Hematopoietic multipotent progenitor cell (in vitro differentiated cells): ENCODE results near the gene INVS. TPM values are rescaled to one million over a fixed set of nuclear protein-coding genes. Genes with fewer than 3 reads are reported as not detected.
"Not testable (repeated sequence)": the region's sequence is repeated elsewhere in the genome, so short reads cannot be mapped to it uniquely, and the experiment has no call there.

Experiments used
- DNase-seq, 3 donors: peaks; one replicate each; pipeline ENCODE4 v3.0.0-alpha.2; 2011 to 2015; ENCODE audit warnings: low read depth in 2 of 3, low spot score in 2 of 3
- total RNA-seq: library from RNA; depleted of rRNA; stranded (reverse); fragments of >200 nt; gene quantifications from one replicate; pipeline ENCODE4 v1.2.3, GENCODE V29; 2012

Gene INVS
- total RNA-seq, 1 donor: 23.4 TPM

DNA sequence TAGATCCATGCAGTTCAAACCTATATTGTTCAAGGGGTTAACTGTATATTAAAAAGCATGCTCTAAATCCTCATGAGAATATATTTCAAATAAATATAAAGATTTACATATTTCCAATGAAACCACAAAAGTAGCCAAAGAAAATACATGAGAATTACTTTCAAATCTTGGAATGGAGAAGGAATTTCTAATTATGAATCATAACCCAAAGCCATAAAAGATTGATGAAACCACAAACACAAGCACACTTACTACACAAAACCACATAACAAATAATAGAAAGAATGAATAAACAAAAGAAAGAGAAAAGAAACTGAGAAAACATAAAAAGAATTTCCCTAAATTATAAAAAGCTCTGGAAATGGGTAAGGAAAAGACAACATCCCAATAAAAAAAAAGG is 16.3 kb upstream of the INVS start:
- DNase-seq: no peak

DNA sequence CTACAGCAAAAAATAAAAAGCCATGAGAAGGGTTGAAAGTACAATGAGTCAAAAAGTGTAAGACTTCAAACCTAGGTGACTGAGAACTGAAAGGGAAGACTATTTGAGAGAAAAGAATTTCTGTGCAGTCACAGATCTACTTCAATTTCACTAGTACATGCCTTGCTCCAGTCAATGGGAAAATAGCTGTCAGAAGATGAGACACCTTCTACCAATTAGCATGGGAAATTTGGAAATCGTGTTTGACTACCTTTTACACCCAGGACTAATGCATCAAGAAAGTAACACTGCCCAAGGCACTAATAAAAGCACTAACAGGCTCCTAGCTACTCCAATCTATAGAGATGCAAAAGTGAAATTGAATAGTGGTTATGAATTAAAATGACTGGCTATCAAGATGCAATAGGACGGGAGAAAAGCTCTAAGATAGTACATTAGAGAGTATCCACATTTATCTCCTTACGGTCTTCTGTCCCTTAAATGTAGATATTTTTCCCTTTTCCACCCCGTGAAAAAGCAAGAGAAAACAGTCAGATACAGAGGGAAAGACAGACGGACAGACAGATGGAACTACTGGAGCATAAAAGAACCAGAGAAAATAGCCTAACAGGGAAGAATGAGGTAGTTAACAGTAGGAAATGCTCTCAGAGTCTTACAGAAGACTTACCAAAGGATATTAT is 15.5 kb upstream of the INVS start:
- DNase-seq: no peak

DNA sequence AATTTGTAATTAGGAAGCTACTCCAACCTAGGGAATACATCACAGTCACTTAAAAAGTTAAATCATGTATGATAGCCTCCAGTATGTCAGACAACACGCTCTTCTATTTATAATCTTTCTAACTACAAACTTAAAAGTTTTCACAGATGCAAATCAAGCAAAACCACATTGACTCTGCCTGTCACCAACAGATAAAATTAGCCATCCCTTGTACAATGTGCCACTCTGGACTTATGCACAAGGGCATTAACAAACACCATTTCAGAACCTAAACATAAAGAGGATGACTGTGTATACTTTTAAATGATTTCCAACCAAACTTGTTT is 15.0 kb upstream of the INVS start:
- DNase-seq: peak in 1 of 3 donors; percentile 23

DNA sequence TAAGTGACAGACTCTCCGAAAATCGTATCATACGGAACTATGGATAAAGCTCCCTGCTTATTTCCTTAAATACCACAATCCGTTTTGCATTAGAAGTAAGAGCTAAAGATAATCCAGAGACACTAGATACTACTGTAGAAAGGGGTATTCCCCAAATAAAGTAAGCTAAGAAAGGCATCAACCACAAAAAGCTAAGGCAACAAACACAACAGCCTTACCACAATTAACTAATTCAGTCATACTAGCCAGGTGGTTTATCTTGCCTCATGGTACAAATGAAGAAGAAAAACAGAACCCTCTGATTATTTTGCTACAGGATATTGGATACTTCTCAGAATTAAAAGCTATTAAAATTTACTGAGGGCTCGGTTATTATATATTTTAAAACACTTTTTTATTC is 14.3 kb upstream of the INVS start:
- peak in 1 of 3 donors; percentile 46 for DNase-seq

DNA sequence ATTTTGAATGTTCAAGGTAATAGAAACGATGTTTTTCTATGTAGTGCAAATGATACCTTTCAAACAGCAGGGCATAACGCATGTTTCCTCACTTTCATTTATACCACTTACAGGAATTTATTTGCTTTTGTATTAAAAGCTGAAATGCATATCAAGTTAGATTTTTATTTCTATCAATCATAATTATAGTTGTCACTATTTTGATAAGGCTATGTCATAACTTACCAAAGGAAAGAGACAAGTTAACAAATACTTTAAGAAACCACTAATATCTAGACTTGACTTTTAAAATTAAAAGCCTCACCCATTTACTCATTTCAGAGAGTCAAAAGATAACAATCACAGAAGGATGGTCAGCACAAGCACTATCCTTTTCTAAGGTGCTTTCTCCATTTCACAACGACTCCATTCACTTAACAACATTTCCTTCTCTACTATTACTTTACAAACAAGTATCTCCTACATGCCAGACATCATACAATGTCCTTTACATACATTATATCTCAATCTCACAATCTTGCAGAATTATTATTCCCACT is 12.9 kb upstream of the INVS start:
- DNase-seq: no peak

DNA sequence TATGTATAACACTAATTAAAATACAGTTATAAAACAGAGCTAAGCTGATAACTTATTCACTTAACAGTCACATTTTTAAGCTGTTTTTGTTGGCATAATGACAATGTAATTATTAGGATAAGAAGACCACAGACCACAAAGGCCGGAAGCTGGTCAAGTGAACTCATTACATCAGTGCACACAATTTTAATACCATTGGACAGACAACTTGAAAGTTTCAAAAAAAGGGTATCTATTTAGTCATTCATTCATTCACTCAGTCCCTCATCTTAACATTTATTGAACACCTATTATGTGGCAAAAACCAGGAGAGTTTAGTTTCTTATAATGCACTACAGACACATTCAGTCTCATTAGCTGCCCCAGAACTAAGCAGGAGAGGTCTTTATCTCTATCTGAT is 11.8 kb upstream of the INVS start:
- DNase-seq: peak in 2 of 3 donors; percentile 44 to 78

DNA sequence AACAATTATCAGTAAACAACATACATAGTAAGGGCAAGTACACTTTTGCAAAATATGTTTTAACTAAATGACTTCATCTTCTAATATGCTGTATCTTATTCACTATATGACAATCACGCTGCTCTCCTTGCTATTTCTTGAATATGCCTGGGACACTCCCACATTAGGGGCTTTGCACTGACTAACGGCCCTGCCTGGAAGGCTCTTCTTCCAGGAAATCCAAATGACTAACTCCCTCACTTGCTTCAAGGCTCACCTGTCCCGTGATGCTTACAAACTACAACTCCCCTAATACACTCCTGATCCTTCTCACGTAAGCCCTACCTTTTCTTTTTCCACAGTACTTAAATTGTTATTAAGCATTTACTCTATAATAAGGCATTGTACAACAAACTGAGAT is 10.8 kb upstream of the INVS start:
- no peak for DNase-seq

DNA sequence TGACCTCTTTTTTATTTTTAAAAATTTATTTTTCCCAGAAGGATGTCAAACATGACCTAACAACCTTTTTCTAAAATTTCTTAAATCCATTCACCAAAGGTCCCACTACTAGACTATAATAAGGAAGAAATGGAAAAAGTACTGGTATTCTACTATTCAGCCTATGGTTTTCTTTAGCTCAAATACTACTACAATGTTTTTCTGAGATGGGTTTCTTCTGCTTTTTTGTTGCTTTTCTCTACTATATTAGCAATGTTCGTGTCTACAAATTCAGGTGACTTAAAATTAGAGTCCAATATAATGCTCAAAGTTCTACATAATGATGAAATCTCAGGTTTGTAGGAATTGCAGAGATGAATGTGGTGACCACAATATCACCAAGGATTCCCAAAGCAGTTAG is 8.2 kb upstream of the INVS start:
- no peak for DNase-seq

DNA sequence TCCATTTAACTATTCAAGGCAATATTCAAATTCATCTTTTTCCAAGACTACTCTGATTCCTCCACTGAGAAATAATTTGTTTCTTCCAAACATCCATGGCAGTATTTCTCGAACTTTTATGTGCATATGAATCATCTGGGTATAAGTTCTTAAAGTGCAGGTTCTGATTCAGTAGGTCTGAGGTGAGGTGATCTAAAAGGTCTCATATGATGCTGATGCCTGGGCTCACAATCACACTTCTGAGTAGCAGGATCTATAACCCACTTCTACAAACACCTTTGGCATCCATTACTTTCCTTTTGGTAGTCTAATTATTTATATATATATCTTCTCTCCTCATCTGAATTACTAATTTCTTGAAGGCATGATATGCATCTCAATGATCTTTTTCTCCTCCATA is 7.4 kb upstream of the INVS start:
- no peak for DNase-seq

DNA sequence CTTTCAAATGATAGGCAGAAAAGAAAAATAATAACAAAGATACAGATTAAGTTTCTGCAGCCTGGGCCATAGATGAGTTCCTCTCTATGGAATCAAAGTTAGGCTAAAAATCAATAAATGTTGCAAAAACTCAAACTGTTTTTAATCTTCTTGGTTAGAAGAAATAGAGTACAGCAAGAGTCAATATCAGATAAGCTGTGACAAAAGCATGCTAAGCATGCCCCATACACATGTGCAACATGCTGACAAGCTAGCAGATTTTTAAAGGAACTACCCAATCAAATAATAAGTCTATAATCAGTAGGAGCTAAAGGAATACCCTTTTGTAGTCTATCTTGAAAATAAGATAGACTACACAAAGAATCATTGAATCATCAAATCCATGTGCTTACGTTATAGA is 7.0 kb upstream of the INVS start:
- no peak for DNase-seq

DNA sequence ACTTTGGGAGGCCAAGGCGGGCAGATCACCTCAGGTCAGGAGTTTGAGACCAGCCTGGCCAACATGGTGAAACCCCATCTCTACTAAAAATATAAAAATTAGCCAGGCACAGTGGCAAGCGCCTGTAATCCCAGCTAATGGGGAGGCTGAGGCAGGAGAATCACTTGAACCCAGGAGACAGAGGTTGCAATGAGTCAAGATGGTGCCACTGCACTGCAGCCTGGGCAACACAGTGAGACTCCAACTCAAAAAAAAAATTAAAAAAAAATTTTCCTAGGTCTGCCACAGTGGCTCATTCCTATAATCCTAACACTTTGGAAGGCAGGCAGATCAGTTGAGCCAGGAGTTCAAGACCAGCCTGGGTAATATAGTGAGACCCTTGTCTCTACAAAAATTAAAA is 4.6 kb upstream of the INVS start:
- DNase-seq: not testable (repeated sequence)

DNA sequence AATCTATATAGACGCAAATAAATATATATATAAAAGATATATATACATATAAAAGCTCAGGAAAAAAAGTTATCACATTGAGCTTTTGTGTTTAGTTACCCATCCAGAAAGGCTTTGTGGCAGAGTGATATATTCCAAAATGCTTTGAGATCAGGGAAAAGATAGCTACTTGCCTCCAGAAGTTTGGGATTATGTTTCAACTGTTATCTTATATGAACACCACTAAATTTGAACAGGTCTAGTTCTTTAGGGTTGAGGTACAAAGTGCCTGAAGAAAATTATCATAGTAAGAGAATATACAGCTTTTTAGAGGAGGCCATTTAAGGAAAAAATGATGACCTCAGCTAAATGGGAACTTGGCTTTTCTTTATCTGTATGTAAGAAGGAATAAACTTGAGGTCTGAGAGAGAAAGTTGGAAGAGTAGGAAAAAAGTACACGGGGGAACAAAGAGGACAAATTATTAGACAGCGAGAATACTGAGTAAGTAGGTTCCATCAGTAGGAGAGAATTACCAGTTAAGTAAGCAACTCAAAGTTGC is 2.6 kb upstream of the INVS start:
- no peak for DNase-seq

DNA sequence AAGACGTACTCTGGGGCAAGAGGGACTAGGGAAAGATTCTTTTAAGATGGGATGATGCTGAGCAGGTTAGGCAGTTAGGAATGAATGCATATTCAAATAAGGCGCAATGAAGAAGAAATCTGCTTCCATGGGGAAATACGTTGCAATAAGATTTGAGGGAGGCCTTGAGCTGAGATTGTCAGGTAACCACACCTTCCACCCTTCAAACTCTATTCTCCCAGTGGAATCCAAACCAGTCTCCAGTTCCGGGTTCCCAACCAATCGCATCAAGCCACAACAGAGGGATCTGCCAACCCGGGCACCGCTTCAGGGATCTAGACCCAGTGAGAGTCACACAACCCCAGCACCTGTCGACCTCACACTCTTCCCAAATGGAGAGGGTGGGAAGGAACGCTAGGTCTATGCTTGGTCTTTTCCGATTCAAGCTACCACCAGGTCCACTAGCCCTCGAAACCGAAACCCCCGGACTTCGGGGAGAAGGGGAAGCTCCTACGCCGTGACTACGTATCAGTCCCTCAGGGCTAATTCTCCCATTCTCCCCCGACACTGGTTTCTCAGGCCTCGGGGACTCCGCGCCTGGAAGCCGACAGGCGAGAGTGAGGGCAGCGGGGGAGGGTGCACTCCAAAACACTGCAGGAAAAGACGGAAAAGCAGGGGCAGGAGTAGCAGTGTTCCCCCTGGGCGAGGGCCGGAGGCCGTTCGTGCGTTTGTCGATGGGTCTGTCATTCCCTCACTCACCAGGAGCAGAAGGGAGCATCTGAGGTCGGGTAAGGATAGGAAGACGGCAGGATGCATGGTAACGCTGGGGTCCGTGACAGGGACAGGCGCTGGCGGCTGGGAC is 777 bp upstream of the INVS start:
- DNase-seq: peak in 2 of 3 donors; percentile 61 to 65

DNA sequence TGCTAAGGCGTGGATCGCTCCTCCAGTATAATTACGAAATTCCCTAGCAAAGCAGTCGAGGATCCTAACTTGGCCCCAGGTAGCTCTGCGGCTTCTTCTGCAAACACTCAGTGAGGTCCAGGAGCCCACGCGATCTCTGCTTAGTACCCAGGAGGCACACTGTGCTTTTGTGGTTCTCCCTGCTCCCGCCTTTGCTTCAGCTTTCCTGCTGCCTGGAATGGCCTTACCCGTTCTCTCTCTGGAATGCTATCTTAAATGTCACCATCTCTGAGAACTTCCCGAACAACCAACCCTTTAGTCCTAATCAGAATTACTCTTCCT is 639 bp downstream of the INVS start:
- no peak for DNase-seq

DNA sequence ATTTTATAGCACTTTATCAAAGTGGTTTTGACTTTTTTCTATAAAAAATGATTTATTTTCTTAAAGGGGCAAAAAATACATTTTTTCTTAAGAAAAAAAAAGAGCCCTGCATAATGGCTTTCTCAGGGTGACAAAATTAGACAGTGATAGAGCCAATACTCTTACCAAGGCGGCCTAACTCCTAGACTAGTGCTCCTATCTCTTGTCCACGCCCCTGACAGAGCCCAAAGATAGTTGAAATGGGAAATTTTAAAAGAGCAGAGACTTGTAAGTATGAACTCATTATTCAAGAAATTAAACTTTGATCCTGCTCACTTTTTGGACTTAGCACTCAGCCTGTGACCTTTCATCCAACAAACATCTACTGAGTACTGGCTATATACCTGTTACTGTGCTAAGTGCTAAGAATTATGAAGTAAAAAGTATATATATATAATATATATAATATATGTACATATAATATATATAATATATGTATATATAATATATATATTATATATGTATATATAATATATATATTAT is 1.2 kb downstream of the INVS start:
- no peak for DNase-seq

DNA sequence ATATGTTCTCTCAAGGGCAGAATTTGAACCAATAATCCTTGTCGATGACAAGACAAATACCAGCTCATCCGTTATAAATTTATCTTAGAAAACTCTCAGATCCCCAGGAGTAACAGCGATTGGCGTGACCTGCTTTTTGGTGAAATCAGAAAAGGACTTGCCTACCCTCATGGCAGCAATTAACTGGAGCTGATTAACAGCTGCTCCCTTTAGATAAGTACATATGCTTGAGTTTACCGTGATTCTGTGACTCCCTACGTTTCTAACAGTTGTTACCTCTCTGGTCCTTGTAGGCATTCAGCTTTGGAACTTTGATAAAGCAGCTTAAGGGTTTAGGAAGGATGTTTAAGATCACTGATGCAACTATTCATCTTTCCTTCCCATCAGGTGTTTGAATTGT is 2.6 kb downstream of the INVS start:
- no peak for DNase-seq

DNA sequence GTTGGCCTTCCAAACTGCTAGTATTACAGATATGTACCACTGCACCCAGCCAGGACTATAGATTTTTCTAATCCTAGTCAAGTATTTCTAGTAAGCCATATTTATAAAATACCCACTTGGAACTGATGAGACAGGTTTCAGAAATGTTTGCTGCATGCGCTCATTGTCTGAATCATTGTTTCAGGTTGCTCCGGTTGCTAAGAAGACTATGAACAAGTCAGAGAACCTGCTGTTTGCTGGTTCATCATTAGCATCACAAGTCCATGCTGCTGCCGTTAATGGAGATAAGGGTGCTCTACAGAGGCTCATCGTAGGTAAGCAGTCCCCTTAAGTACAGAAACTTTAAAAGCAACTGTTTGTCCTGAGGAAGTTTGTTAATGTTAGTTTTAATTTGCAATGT is 5.3 kb downstream of the INVS start:
- DNase-seq: no peak

DNA sequence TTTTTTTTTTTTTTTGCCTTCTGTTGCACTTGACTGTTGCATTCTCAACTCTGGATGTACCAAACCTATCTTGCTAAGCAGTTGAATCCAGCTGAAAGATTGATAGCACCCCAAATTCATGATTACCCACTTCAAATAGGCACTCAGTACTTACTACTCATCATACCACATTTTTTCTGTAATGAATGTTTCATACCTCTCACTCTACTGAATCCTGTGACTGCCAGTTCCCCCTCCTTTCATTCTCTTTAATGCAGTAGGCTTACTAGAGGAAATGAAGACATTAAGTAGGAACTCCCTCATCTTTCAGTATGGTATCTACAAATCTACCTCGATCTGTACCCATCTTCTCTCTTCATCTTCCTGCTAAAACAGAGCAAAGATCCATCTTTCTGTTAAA is 6.8 kb downstream of the INVS start:
- DNase-seq: no peak

DNA sequence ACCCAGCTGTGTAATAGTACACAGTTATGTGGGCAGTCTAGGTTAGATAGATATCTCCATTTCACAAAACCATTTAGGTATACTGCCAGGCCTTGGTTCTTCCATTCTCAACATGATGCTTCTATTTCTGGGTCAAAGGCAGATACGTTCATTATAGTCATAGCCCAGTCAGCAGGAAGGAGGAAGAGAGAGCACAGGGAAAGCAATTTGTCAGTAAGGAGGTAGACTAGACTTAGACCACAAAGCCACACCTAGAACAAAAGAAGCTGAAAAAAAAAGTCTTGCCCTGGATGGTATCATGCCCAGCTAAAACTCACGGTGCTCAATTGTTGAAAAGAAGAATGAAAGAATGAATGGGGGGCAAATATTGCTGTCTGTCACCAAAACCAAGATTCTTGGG is 7.6 kb downstream of the INVS start:
- DNase-seq: no peak

DNA sequence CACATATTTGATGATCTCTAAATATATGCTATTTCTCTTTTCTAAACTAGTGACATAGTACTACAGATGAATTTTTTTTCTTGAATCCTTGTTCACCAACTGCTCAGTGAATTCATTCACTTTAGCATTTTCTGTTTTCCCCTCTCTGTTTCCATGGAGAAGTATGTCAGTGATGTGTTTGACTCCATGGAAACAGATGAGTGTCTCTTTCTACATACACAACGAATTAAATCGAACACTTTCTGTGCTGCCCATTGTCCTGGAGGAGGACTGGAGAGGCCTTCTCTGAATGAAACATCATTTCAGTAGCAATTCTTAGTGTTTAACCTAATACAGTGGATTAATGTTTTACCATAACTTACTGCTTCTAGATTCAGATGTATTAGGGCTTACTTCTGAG is 9.5 kb downstream of the INVS start:
- DNase-seq: peak in 1 of 3 donors; percentile 58

DNA sequence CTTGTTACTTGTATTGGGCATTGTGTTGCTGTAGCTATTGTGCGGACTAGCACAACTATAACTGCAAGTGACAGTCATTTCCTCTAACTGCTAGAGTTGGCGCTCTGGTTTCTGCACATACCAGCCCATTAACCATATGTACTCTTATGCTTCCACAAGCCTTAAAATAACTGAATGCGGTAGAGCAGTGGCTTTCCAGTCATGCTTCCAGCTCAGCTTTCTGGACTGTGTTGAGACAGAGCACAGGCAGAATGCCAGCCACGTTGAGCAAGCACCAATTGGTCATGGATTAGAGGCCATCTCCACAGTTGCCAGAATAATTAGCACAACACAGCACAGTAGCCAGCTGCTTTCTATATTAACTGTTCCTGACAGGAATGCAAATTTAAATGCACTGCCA is 12.2 kb downstream of the INVS start:
- DNase-seq: no peak
